GM21737 (cell line): ENCODE data around the gene ERN1.

Experiments used
- ATAC-seq: cut with Tn5 transposase; IDR thresholded peaks from one replicate; pipeline ENCODE4 v1.9.1; 2021; ENCODE audit warnings: mild to moderate bottlenecking, moderate library complexity; ENCODE audit not compliant: unreplicated experiment

Gene ERN1

DNA sequence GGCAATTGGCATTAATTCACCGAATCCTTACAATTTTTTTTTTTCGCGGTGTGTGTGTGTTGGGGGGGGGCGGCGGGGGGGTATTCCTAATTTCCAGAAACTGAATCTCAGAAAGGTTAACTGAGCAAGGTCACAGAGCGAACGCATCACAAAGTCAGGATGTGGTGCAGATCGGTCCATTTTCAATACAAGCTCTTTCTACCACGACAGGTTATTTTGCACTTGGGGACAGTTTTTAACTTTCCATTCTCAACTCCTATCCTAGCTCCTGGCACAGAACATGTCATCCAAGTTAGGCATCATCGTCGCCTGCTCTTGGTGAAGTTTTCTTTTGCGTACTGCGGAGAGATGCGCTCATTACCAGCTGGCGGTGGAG, 15.4 kb upstream of the ERN1 start:
- ATAC-seq, result no peak

DNA sequence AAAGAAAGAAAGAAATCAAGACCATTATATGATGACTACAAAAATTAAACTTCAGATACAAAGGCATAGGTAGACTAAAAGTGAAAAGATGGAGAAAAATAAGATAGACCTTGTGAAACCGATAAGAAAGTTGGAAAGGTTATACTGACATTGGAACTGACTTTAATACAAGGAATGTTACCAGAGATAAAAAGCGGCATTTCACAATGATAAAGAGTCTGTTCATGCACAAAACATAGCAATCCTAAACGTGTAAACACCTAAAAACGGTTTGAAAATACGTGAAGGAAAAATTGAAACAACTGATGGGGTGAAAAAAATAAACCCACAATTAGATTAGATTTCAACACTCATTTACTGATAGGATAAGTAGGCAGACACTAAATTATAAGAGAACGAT, 9.6 kb upstream of the ERN1 start:
- no peak for ATAC-seq

DNA sequence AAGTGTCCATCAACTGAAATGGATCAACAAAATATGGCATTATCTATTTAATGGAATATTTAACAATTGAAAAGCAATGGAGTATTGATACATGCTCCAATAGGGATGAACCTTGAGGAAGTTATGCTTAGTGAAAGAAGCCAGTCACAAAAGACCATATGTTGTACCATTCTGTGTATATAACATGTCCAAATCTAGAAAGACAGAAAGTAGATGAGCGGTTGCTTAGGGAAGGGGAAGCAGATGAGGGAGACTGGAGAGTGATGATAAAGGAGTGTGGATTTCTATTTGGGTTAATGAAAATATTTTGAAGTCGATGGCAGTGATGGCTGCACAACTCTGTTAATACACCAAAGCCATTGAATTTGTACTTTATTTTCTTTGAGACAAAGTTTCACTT, 8.5 kb upstream of the ERN1 start:
- no peak for ATAC-seq

DNA sequence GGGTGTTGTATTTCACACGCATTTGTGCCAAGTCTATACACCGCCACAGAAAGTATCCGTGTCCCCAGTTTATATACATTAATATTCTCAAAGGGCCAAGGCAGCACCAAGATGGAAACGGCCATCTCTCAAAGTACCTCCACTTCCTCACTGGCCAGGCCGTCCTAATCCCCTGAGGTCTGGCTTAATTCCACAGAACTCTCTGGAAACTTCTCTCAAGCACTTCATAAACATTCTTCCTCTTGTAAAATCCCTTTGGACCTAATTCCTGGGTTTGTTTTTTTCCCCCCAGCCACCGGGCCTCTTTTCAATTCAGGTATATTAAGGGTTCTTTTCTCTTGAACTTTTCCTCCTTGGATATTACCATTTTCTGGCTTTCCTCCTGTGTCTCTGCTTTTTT, 5.1 kb upstream of the ERN1 start:
- no peak for ATAC-seq

DNA sequence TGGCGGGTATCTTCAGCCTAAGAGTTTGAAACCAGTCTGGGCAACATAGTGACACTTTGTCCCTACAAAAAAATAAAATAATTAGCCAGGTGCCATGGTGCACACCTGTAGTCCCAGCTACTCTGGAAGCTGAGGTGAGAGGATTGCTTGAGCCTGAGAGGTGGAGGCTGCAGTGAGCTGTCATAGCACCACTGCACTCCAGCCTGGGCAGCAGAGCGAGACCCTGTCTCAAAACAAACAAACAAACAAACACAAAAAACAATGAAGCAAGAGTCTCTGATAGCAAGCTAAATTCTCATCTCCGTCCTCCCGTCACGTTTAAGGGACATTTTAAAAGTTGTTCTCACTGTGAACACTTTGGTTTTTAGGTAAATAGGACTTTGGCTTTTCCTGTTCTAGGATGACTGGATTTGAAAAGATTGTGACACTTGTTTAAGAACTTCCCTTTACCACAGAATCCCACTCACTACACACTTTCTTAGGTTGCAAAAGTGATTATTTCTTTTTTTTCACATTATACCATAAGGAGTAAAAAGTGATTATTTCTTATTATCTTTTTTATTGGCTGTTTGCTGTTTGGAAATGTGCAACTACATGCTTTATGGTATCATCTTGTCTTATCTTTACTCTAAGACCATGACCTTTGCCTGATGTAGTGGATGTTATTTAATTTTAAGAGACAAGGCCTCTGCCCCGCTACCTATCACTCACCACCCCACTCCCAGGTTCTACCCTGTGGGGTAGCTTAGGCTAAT, 4.4 kb upstream of the ERN1 start:
- ATAC-seq, result no peak

DNA sequence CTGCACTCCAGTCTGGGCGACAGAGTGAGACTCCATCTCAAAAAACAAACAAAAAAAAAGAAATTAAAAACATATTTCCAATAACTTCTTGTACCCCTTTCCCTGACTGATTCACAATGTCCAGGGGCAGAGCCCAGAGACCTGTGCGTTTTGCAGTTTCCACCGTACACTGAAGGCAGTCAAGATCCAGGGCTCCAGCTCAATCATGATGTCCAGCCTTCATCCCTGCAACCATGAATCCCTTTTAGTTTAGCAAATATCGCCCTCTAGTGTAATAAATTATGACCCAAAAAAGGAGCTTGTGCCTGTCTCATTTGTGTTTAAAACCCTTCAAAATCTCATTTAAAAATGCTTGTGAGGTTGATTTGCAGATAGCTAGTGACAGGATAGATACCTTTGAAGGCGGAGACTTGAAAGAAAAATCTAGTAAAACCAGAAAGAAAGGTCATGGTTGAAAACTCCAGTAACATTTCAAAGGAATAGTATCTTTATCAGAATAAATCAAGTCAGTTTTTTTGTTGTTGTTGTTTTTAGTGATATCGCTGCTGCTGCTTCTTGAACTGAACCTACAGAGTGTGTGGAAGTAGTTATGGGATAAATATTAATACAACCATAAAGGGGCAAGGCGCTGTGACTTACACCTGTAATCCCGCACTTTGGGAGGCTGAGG, 3.7 kb upstream of the ERN1 start:
- ATAC-seq, result no peak

DNA sequence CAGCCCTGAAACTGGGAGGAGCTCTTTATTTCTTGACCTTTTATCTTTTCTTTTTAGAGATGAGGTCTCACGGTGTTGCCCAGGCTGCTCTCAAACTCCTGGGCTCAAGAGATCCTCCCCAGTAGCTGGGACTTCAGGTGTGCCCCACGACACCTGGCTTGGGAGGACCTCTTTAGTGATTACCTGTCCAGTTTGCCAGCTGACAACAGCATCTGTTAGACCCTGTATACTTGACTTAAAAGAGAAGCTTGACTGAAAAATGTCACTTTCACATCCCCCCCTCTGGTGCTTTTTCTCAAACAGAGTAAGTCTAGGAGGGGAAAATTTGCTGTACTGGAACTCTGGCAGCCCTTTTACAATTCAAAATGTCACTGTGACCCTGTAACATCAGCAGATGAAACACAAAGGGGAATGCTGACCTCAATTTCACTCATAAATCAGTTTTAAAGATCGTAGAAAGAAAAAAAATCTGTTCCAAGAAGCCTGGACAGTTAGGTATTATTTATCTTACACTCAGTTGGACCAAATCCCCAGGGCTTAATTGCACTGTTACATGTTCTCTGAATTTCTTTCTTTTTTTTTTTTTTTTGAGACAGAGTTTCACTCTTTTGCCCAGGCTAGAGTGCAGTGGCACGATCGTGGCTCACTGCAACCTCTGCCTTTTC, 1.8 kb upstream of the ERN1 start:
- no peak for ATAC-seq

DNA sequence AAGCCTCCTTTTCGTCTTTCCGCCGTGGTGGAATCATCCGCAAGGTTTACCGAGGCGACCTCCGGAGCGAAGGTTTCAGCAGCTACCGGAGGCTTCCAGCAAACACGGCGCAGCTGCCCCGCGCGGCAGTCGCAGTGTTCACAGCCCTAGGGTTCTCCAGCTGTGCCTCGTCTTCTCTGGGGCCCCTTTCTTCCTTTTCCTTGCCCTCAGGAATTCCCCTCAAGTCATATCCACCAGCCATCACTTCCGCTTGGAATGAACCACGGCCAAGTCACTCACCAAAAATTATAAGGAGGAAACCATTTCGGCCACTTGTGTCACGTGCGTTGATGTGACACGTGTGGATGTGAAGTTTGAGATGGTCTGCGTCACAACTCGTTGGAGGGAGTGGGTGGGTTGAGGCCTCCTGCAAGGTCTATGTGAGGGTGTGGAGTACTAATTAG, 636 bp upstream of the ERN1 start:
- peak; percentile 21 for ATAC-seq

DNA sequence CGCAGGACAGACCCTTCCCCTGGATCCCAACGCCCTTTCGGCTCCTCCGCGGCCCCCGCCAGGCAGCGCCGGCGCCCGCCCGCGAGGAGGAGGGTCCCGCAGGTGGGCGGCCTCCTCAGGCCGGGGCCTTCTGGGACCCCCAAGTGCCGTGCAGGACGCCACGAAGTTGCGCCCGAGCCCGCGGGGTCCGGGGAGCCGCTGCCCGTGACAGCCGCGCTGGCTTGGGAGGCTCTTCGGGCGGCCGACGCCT, 504 bp downstream of the ERN1 start:
- ATAC-seq, result no peak

DNA sequence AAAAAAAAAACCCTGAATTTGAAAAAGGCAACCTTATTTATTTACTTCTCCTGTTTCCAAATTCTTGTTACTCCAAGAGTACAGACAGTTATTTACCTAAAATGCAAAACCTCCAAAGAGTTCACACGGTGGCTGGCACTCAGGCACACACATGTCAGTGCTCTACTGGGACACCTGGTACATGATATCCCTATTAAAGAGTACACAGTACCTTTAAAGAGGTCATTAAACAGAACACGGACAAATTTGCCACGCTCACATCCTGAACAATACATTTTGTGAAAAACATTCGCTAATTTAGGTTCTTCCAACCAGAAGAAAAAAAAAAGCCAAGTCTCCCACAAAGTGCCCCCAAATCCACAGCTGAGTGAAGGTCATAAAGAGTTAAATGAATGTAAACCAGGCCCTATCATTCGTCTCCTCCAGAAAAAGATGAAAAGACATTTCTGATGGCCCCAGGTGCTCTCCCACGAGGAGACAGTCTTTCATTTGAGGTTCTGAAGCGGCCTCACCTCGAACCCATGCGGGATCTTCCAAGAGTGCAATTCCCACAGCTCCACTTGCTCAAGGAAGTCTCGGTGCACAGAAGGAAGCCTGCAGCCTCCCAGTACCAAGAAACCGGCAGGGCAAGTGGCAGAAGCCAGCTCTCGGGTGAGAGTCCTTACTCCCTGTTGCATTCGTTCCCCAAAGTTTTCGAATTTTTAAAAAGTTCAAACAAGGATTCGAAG, 993 bp downstream of the ERN1 start:
- no peak for ATAC-seq

DNA sequence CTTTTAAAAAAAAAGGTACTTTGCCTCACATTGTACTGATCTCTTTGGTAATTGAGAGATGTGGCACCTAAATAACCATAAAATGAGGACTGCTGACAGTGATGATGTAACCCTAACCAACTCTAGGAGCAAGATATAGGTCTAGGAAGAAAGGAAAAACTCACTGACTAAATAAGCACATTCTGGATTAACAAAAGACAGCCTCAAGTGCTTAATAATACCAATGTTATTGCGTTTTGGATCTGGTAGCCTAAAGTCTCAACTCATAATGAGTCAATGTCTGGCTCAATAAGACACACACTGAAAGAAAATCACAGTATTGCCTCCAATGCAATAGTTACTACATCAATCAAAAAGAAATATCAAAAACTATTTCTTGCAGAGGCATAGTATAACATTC, 3.0 kb downstream of the ERN1 start:
- ATAC-seq, result no peak

DNA sequence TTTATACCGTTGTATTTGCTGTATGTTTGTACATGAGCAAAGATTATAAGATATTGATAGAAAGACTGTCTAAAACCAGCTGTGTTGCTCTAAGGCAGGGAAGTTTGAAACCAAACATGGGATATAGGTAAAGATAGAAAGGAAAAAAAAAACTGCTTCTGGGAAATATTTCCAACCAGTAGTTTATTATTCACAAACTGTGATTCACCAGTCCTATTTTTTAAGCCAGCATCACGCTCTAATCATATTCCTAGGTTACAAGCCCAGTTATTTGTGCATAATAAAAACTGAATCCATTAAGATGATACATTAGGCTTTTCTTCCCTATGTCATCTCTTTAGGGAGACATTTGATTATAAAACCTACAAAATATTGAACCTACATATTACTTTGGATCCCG, 4.0 kb downstream of the ERN1 start:
- no peak for ATAC-seq

DNA sequence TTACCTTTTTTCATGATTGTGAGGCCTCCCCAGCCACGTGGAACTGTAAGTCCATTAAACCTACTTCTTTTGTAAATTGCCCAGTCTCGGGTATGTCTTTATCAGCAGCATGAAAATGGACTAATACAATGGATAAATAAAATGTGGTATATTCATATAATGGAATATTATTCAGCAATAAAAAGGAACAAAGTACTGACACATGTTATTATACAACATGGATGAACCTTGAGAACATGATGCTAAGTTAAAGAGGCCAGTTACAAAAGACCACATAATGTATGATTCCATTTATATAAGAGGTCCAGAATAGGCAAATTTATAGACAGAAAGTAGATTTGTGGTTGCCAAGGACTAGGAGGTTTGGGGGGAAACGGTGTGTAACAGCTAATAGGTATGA, 5.3 kb downstream of the ERN1 start:
- no peak for ATAC-seq

DNA sequence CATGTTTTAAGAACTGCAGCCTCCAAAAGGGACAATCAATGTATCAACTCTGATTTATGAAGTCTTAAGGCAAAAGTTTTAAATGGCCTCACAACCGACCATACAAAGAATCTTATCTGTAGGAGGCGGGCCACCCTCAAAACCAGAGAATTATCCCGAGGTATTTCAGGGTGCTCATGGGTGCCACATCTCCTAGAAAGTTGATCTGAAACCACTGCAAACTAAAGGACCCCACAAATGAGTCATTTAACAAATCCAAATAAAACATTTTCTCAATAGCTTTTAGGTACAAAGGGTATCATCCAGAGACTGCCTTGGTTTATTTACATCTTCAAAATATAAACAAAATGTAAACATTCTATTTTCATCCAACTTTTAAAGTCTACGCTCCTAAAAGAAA, 6.8 kb downstream of the ERN1 start:
- no peak for ATAC-seq

DNA sequence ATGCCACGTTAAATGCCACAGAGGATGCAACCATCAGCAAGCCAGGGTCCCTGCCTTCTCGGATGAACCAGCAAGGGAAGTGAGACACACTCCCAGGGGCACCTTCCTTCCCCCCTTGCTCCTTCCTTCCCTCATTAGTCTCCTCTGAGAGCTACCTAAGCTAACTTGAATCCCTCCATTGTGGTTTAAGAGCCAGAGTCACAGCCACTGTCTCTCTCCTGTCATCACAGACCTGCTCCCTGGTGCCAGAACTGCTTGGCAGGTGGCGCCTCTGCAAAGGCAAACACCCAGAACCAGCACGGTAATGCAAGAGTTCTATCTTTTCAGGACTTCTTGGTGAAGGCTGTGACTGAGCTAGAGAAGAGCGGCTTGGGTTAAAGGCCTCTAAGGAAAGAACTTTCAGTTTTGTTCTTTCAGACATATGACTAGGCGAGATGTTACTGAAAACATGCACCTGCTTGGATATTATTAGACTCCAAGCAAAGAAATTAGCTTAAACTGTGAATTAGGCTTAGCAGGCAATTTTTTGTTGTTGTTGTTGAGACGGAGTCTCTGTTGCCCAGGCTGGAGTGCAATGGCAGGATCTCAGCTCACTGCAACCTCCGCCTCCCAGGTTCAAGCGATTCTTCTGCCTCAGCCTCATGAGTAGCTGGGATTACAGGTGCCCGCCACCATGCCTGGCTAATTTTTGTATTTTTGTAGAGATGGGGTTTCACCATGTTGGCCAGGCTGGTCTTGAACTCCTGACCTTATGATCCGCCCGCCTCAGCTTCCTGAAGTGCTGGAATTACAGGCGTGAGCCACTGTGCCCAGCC, 8.8 kb downstream of the ERN1 start:
- peak; percentile 70 for ATAC-seq

DNA sequence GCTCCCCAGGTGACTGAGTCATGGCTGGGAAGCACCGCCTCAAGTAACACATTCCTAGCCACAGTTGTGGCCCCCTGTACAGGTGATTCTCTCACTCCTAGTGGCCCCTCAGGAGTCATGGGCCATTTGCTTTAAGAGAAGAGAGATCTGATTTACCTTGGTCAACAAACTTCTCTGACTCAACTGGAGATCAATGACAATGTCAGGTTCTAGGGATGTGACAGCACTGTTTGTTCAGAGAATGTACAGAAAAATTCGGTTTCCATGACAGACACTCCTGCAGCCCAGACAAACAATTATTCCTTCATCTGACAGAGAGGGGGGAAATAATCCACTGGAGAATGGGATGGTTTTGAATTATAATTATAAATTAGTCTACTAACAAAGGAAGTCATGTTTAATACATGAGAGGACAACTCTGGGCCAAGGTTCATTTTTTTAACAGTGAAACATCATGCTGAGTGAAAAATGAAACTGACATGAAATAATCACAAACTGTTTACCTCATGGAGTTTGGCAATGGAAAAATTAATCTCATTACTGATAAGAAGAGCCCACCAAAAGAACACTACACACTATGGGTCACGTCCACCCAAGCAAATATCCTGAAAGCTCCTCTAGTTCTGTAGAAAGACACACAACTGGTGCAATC, 9.7 kb downstream of the ERN1 start:
- no peak for ATAC-seq

DNA sequence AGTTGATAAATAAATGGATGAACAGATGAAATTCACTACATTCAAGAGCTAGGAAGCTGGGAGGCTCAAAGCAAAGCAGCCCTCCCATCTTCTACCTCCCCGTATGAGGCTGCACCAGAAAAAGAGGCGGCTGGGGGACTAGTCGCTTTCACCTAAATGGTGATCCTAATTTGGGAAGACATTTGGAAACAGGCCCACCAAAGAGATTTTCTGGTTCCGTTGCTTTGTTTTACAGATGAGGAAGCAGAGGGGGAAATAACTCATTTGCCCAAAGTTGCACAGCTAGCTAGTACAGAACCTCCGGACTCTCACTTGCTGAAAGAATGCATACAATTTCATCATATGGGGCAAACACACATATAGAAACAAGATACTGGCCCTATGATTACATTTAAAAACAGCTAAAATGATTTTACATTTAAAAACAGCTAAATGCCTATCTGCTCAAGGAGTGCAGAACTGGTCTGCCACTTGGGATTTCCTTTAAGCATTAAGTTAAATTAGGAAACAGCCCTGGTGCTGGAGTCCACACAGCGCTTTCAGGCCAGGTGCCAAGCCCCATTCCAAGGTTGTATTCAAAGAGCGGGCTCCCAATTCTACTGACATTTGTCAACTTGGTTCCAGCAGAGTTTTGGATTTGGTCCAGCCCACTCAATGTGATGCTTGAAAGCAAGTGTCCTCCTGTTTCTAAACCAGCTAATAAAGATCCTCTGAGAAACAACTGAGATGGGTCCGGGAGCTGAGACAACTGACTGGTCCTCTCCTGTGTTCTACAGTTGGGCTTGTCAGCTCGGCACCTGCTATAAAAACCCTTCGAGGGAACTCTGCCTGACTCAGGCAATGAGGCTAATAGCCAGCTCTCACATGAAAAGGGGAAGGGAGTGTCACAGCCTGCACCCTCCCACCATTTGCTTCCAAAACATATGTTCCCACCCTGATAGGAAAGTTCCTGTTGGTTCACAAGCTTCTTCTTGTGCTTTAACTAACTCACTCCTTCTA, 11.7 kb downstream of the ERN1 start:
- ATAC-seq, result no peak

DNA sequence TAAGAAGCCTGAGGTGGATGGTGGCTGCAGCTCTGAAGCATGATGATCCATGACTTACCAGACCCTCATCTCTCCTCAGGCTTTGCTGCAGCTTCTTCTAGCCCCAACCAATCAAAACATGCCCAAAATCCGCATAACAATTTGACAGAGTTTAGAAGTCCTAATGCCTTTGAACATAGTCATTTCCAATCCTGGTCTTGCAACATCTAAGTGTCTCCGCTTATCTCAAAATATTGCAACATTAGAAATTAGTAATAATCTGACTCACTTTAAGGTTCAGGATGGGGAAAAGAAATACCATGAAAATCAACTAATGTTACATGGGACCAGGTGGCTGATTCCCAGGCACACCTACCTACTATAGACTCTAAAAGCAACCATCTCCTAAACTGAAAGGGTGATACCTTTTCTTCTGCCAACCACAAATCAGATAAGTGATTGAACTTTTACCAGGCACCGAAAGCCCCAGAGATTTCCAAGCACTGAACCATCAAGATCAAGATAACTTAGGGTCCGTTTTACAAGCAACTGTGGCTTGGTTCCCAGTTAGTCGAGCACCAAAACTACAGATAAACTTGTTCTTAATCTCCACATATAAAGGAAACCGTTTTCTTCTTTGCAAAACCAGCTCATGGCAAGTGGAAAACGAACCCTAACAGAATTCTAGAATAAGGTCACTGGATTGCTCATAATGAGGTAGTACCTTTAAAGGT, 14.0 kb downstream of the ERN1 start:
- no peak for ATAC-seq
